GM15510 (cell line): ENCODE results near the gene TBC1D12.

Source experiments
- POLR2A ChIP-seq: IDR thresholded peaks from 3 replicates; pipeline ENCODE4 v1.6.1; 2011; ENCODE audit warnings: borderline replicate concordance; ENCODE audit not compliant: insufficient read length; ENCODE audit errors: extremely low read depth

TBC1D12 gene

DNA sequence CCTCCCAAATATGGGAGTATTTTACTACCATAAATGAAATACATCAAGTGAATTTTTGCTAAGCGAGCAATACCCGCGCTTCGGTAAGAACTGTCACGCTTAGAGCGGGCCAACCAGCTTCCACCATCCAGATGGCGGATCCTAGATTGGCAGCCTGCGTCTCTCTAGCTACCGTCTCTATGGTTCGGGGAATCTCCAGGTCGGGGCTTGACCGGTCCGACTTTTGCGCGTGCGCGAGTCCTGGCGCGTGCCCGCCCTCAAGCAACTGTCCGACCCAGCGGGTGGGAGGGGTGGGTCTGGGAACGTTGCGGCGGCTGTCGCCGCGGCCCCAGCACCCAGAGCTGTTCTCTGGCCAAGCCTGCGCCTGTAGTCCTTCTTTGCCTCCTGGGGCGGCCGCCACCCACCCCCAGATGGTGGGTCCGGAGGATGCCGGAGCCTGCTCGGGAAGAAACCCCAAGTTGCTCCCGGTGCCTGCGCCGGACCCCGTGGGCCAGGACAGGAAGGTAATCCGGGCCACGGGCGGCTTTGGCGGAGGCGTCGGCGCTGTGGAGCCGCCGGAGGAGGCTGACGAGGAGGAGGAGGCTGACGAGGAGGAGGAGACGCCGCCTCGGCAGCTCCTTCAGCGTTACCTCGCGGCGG, at the start of gene TBC1D12:
TBC1D12 (plus strand) TSS at position 338 of the 639 bp plus-strand sequence; CDS start at position 411, 73 bp downstream.
- peak; percentile 57 for TF ChIP-seq POLR2A

DNA sequence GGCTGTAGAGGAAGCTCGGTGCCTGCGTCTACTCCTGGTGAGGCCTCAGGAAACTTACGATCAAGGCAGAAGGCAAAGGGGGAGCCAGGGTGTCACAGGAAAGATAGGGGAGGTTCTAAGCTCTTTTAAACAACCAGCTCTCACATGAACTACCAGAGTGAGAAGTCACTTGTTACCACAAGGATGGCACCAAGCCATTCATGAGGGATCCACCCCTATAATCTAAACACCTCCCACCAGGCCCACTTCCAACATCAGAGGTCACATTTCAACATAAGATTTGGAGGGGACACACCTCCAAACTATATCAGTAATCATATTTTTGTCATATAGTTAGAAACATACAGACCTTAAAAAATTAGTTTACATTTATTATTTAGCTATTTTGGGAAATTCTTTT, 49.0 kb upstream of the TBC1D12 start:
- TF ChIP-seq POLR2A: no peak

GRCh38 chr10:94355841-94356240, 46.5 kb upstream of the TBC1D12 start:
- TF ChIP-seq POLR2A: no peak

- no peak for TF ChIP-seq POLR2A
Measured at GRCh38 chr10:94357193-94357592, 45.1 kb upstream of the TBC1D12 start.

GRCh38 chr10:94358480-94358879, 43.9 kb upstream of the TBC1D12 start:
- TF ChIP-seq POLR2A: no peak

GRCh38 chr10:94361171-94361794, 41.1 kb upstream of the TBC1D12 start:
- no peak for TF ChIP-seq POLR2A

GRCh38 chr10:94362360-94363250, 39.7 kb upstream of the TBC1D12 start, which contains the start of gene NOC3L:
Gene NOC3L (minus strand): TSS chr10:94362939. CDS start chr10:94362838, 101 bp downstream.
- peak; percentile 89 for TF ChIP-seq POLR2A

GRCh38 chr10:94363251-94363565, 39.1 kb upstream of the TBC1D12 start:
- no peak for TF ChIP-seq POLR2A

DNA sequence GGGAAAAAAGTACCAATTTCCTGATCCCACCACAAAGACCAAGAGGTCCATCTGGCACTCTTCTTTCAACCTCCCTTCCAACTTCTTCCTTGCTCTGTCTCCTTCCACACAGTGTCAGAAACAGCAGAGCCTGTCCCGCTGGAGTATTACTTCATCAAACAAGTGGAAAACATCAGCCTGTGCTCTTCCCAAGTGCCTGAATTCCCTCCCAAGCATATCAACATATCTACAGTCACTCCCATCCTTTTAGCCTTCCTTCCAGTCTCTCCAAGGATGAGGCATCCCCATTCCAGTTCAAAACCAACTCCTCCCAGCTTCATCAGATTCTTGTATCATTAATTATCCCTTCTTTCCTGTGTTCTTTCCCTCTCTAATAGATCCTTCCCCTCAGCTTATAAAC, 37.9 kb upstream of the TBC1D12 start:
- no peak for TF ChIP-seq POLR2A

DNA sequence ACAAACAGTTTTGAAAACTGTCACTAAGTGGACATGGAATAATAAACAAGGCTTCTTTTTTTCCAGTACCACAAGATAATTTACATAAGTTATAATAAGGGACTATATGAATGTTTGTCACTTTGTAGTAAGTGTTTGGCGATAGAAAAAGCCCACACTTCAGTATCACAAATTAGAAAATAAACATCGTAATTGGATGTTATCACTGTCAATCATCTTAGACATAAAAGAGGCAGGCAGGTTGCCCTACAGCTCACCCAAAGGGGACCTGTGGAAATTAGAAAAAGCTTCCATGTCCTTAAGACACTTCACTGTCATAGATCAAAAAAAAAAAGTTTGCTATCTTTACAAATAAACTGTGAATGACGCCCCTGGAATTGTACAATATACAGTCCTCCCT, 36.0 kb upstream of the TBC1D12 start:
- TF ChIP-seq POLR2A: no peak

DNA sequence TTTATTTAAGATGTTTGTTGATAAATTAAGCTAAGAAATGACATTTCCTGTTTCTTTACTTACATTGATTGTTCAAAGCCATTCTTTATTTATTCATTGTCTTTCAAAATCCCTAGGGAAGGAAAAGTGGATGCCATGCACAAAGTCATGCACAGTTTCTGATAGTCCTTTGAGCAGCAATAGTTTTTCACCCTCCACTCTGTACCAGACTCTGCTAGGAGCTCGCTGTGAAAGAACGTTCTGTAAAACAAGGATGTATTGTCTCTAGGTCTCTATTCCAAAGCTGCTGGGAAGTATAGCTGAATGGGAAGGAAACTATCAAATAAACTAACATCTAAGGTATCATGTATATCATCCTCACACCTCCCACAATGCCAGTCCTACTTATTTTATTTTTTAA, 31.8 kb upstream of the TBC1D12 start:
- TF ChIP-seq POLR2A: no peak

DNA sequence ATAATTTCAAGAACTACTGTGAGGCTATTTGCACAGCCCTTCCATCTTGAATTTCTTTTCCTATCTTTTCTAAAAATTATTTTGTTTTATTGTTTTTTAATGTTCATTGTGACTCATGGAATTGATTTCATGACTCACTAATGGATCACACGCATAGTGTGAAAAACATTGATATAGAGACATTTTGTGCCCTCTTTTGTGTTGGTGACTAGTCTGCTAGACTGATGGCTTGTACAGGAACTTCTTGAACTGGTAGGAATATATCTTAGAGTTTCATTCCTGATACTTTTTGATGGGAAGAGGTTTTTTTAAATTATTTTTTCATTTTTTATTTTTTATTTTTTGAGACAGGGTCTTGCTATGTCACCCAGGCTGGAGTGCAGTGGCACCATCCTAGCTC, 27.0 kb upstream of the TBC1D12 start:
- no peak for TF ChIP-seq POLR2A

DNA sequence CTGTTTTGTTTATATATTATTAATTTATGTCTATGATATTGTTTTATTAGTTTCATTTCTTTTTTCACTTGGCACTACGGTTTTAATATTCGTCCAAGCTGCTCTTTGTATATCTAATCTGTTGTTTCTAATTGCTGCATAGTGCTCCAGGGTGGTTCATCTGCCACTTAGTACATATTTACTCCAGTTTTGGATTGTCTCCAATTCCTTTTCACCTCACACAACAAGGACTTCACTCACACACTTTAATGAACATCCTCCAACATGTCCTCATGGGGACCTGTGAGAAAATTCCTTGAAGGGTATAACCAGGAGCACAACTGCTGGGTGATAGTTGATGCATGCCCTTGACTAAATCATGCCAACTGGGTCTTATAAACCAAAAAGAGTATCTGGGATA, 25.5 kb upstream of the TBC1D12 start:
- TF ChIP-seq POLR2A: no peak

DNA sequence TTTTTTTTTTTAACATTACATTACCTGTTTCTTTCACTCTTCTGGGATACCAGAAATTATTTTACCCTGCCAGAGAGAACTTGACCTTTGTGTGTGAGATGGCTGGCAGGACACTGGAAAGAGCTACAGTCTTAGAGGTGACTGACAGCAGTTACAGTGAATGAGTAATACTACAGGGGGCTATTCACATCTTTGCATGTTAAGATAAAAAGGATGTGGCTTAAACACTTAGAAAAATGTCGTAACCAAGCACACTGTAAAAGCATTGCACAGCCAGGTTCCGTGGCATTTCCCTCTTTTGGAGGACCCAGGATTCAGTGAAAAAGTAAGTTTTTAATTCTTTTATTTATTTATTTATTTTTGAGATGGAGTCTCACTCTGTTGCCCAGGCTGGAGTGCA, 18.8 kb upstream of the TBC1D12 start:
- TF ChIP-seq POLR2A: no peak

DNA sequence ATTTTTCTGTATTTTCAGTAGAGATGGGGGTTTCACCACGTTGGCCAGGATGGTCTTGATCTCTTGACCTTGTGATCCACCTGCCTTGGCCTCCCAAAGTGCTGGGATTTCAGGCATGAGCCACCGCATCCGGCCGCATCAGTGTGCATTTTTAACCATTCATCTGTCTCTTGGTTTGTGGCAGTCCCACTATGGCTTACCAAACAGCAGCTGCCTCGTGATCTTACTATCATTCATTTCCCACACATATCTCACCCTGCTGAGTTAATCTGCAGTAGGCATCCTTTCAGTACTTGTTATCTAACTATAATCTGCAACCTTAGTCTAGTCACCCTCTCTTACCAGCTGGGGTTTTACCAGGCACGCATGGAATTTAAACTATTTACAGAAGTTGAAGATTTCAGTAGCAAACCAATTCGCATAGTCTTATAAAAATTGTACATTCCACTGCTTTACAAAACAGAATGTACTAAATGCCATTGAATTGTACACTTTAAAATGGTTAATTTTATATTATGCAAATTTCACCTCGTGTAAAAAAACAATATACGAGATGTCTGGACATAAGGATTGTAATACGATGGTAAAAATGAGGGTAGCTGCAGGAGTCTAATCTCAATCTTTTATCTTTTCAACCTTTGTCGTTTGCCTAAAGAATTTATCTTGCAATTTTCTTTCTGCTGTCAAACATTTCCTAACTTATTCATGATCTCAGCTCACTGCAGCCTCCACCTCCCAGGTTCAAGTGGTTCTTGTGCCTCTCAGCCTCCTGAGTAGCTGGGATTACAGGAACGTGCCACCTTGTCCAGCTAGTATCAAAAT, 4.6 kb upstream of the TBC1D12 start:
- TF ChIP-seq POLR2A: no peak

- TF ChIP-seq POLR2A: no peak
Measured at GRCh38 chr10:94398762-94399161, 3.6 kb upstream of the TBC1D12 start.
